Gastroesophageal sphincter (tissue), 4 donors: ENCODE data around the gene IFNA1. TPM values are rescaled to one million over a fixed set of nuclear protein-coding genes. Genes with fewer than 3 reads are reported as not detected.
A peak's percentile ranks its signal among the peaks of the same experiment; 100 is the strongest.

Source experiments
- ATAC-seq: fragments of 150-250 bp; one replicate; pipeline ENCODE4 v1.9.1; 2016; ENCODE audit warnings: mild to moderate bottlenecking, moderate library complexity
- H3K27ac ChIP-seq, 4 donors: fragments of 200-600 bp; sonication (generic) in 3 of 4; 1 replicate in 3 of 4; 2 replicates in 1 of 4; pipeline ENCODE4 v1.5.1; 2016 to 2019
- H3K27me3 ChIP-seq: fragments of 200-600 bp; sonication (generic); one replicate; pipeline ENCODE4 v1.5.1; 2019
- H3K36me3 ChIP-seq, 2 donors: fragments of 200-600 bp; sonication (generic); one replicate each; pipeline ENCODE4 v1.5.1; 2019; ENCODE audit warnings: control low read depth in 1 of 2
- H3K4me1 ChIP-seq, 3 donors: fragments of 200-600 bp; sonication (generic); 1 replicate in 2 of 3; 2 replicates in 1 of 3; pipeline ENCODE4 v1.5.1; 2016 to 2019; ENCODE audit warnings: control low read depth in 2 of 3
- H3K4me3 ChIP-seq, 2 donors: fragments of 200-600 bp; sonication (generic); one replicate each; pipeline ENCODE4 v1.5.1; 2019; ENCODE audit warnings: mild to moderate bottlenecking in 1 of 2, moderate library complexity in 1 of 2
- H3K9me3 ChIP-seq, 3 donors: fragments of 200-600 bp; sonication (generic); one replicate each; pipeline ENCODE4 v1.5.1; 2017 to 2019; ENCODE audit warnings: control low read depth in 2 of 3
- EP300 ChIP-seq: sonication (generic); formaldehyde crosslinking; IDR thresholded peaks from one replicate; pipeline ENCODE4 v1.6.1; 2017; ENCODE audit warnings: antibody characterized with exemption, mild to moderate bottlenecking
- POLR2A ChIP-seq, 2 donors: fragments of 450-650 bp; IDR thresholded peaks; one replicate each; pipeline ENCODE4 v1.6.1; 2017; ENCODE audit warnings: antibody characterized with exemption in 2 of 2, mild to moderate bottlenecking in 2 of 2, moderate library complexity in 1 of 2
- POLR2AphosphoS5 ChIP-seq: sonication (generic); formaldehyde crosslinking; IDR thresholded peaks from one replicate; pipeline ENCODE4 v1.6.1; 2017; ENCODE audit warnings: antibody characterized with exemption
- WGBS, 2 donors: methylation state at CpG; one replicate each; pipeline ENCODE4 v1.1.5; 2018; ENCODE audit warnings: low coverage in 1 of 2; 5-methylcytosine and 5-hydroxymethylcytosine counted together
- total RNA-seq, 4 donors: library from RNA; depleted of rRNA; stranded (reverse); fragments of >200 nt; gene quantifications; one replicate each; pipeline ENCODE4 v1.1.0, GENCODE V29; 2016
- TF ChIP-seq, protein P1 (sequence below), 4 experiments: fragments of 200-600 bp in 2 of 4; fragments of 450-650 bp in 2 of 4; sonication (generic) in 1 of 4; IDR thresholded peaks; one replicate each; pipeline ENCODE4 v1.5.1; 2017 to 2019; ENCODE audit warnings: antibody characterized with exemption in 4 of 4, mild to moderate bottlenecking in 2 of 4, moderate library complexity in 2 of 4

The IFNA1 gene
- total RNA-seq, 4 donors from 2014 or later = not detected

DNA sequence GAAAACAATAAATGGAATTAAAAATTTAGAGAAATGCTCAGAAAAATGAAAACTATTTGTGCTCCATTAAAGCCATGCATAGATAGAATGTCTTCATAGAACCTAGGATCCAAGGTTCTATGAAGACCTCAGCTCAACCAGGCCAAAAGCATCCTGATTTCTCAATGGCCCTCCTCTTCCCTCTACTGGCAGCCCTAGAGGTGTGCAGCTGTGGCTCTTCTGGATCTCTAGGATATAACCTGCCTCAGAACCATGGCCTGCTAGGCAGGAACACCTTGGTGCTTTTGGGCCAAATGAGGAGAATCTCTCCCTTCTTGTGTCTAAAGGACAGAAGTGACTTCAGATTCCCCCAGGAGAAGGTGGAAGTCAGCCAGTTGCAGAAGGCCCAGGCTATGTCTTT lies 15.1 kb downstream of the IFNA1 start:
- H3K27ac ChIP-seq = no peak overlapping the region
- peak; percentile 50 for ATAC-seq
- no peak for TF ChIP-seq POLR2A (IDR thresholded peaks at IDR 0.05)
- TF ChIP-seq EP300 = no peak
- TF ChIP-seq, protein P1, sequence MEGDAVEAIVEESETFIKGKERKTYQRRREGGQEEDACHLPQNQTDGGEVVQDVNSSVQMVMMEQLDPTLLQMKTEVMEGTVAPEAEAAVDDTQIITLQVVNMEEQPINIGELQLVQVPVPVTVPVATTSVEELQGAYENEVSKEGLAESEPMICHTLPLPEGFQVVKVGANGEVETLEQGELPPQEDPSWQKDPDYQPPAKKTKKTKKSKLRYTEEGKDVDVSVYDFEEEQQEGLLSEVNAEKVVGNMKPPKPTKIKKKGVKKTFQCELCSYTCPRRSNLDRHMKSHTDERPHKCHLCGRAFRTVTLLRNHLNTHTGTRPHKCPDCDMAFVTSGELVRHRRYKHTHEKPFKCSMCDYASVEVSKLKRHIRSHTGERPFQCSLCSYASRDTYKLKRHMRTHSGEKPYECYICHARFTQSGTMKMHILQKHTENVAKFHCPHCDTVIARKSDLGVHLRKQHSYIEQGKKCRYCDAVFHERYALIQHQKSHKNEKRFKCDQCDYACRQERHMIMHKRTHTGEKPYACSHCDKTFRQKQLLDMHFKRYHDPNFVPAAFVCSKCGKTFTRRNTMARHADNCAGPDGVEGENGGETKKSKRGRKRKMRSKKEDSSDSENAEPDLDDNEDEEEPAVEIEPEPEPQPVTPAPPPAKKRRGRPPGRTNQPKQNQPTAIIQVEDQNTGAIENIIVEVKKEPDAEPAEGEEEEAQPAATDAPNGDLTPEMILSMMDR (IDR thresholded peaks at IDR 0.05) = peak in 2 of 4 experiments; percentile 28 to 49
- TF ChIP-seq POLR2AphosphoS5 = no peak
- H3K36me3 ChIP-seq = no peaks in the 10 kb centered on the region
- H3K9me3 ChIP-seq = no peaks in the 10 kb centered on the region
- no peaks in the 10 kb centered on the region for H3K4me1 ChIP-seq
- no peak overlapping the region for H3K4me3 ChIP-seq
- no peaks in the 10 kb centered on the region for H3K27me3 ChIP-seq

DNA sequence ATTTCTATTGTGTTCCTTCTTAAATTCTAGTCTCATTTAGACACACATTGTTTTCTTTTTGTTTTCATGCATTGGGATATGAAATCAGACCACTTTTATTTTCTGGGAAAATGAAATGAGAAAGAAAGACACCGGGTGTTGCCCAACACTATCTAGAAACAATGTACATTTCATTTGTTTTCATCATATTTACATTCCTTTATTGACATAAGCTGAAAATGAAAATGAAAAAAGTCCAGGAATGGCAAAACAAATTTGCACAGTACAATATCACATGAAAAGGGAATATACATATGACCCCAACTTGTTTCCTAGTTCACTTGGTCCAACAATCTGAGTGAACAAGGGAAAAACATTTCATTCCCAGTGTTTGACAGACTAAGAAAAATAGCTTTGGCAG lies 21.1 kb downstream of the IFNA1 start:
- Histone ChIP-seq H3K27ac (no peak overlapping the region), H3K27me3 (no peaks in the 10 kb centered on the region), H3K4me1 (no peaks in the 10 kb centered on the region), H3K9me3 (peaks cover 0 to 25% (median 0%) of the 10 kb centered on the region in 3 donors), H3K4me3 (no peak overlapping the region), H3K36me3 (no peaks in the 10 kb centered on the region)
- WGBS, 2 donors = 75 to 100% methylated on average over 1 of the region's 1 CpG
- TF ChIP-seq, protein P1 (IDR thresholded peaks at IDR 0.05) = no peak
- TF ChIP-seq POLR2AphosphoS5 (no peak), POLR2A (IDR thresholded peaks at IDR 0.05) (no peak), EP300 (no peak)
- ATAC-seq = no peak

DNA sequence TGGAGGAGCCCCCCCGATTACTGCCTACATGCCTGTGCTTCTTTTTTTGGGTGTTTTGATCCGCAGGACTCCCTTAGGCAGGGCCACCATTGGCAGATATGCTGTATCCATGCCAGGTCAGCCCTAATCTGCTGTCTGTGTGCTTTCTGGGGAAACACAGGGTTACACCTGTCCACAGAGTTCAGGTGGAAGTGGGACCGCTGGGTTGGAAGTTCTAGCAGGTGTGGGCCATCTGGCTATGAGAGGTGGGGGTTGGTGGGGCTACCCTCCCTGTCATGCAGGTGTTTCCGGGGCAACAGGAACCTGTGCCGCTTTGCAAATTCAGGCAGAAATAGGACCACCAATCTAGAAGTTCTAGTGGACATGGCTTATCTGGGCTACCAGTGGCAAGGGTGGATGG lies 24.9 kb downstream of the IFNA1 start:
- 70 to 100% methylated on average over 1 to 2 of the region's 5 CpGs for WGBS, 2 donors
- no peak for ATAC-seq
- H3K27me3 ChIP-seq = no peaks in the 10 kb centered on the region

DNA sequence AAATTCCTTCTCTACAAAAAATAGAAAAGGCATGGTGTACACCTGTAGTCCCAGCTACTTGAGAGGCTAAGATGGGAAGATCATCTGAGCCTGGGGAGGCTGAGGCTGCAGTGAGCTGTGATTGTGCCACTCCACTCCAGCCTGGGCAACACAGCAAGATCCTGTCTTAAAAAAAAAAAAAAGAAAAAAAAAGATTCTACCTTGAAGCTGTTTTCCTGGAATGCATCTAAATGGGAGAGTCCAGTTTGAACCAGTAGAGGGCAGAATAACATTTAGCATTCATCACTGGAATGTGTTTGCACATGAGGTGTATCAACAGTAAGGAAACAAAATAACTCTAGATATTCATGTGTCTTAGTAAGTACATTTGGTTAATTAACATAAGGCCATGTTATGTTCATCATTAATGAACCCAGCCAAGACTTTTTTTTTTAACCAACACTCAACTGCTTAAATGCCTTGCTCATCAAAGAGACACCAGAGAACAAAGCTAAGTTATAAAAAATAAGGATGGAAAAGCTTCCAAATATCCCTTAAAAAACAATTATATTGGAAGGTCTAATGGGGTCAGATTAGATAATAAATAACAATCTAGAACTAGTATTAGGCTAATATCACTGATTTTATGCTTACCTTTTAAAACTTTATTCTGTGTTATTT lies 25.8 kb downstream of the IFNA1 start:
- TF ChIP-seq, protein P1 (IDR thresholded peaks at IDR 0.05) = peak; percentile 8 to 45 (median 34)
- TF ChIP-seq EP300 = no peak
- H3K36me3 ChIP-seq = no peaks in the 10 kb centered on the region
- peaks cover 0 to 25% (median 0%) of the 10 kb centered on the region in 3 donors for H3K9me3 ChIP-seq
- no peaks in the 10 kb centered on the region for H3K4me1 ChIP-seq
- no peak overlapping the region for H3K4me3 ChIP-seq
- ATAC-seq = no peak
- no peaks in the 10 kb centered on the region for H3K27me3 ChIP-seq
- H3K27ac ChIP-seq = no peak overlapping the region

More for the DNA sequence above, 24.9 kb downstream of the IFNA1 start:
- H3K9me3 ChIP-seq = peaks cover 0 to 25% (median 0%) of the 10 kb centered on the region in 3 donors
- H3K4me1 ChIP-seq = no peaks in the 10 kb centered on the region
- no peak overlapping the region for H3K4me3 ChIP-seq
- TF ChIP-seq POLR2AphosphoS5 (no peak), POLR2A (IDR thresholded peaks at IDR 0.05) (no peak), EP300 (no peak)
- TF ChIP-seq, protein P1 (IDR thresholded peaks at IDR 0.05) = no peak
- H3K36me3 ChIP-seq = no peaks in the 10 kb centered on the region
- H3K27ac ChIP-seq = no peak overlapping the region

DNA sequence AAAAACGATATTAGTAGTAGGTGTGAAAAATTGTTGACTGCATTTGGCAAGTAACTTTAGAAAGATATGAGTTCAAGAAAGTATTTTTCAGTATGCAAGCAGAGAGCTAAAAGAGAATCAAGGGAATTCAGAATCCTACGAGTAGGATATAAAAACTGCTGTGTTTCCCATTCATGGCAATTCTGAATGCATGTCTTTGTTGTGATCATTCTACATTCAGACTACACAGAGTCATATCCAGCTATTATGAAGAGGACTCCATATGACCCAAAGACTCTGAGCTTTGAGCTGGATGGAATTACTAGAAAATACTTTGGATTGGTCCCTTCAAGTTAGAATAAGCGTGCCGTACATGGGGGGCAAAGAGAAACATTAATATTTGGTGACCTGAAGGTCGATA lies 29.9 kb downstream of the IFNA1 start:
- 70 to 74% methylated on average over 5 of the region's 5 CpGs for WGBS, 2 donors
- ATAC-seq = no peak
- Histone ChIP-seq H3K27ac (no peak overlapping the region), H3K4me3 (no peak overlapping the region), H3K9me3 (peaks cover 0 to under 1% (median 0%) of the 10 kb centered on the region in 3 donors), H3K4me1 (no peaks in the 10 kb centered on the region), H3K27me3 (peaks cover 10% of the 10 kb centered on the region), H3K36me3 (no peaks in the 10 kb centered on the region)
- TF ChIP-seq, protein P1 (IDR thresholded peaks at IDR 0.05) = no peak
- TF ChIP-seq EP300 (no peak), POLR2AphosphoS5 (no peak), POLR2A (IDR thresholded peaks at IDR 0.05) (no peak)
